Adrenal gland (tissue), 5 donors: ENCODE measurements around the gene IL1RAPL1.

Source experiments
- CTCF ChIP-seq, 6 experiments: fragments of 450-650 bp in 4 of 6; fragments of 200-600 bp in 2 of 6; sonication (generic) in 1 of 6; IDR thresholded peaks; 1 replicate in 5 of 6; 2 replicates in 1 of 6; pipeline versions ENCODE4 v1.5.1 to v1.8.0; 2016 to 2021; ENCODE audit warnings: antibody characterized with exemption in 6 of 6, mild to moderate bottlenecking in 2 of 6, moderate library complexity in 1 of 6
- POLR2A ChIP-seq, 2 donors: fragments of 450-650 bp; IDR thresholded peaks; one replicate each; pipeline ENCODE4 v1.6.1; 2017; ENCODE audit warnings: antibody characterized with exemption in 2 of 2, mild to moderate bottlenecking in 2 of 2, moderate library complexity in 1 of 2
- donor health status: DM: no; HTN: no; CAD: no.

- TF ChIP-seq CTCF (IDR thresholded peaks at IDR 0.05): no peak
- no peak for TF ChIP-seq POLR2A (IDR thresholded peaks at IDR 0.05)
Observed at GRCh38 chrX:29911673-29912072, 1324.4 kb downstream of the IL1RAPL1 start.
